IPS DF 6.9 (cell line): ENCODE measurements around the gene SETBP1.

Experiments used
- DNase-seq: peaks from one replicate; pipeline ENCODE4 v3.0.0-alpha.2; 2013; ENCODE audit warnings: low read depth, low spot score
- H3K27ac ChIP-seq: one replicate; pipeline ENCODE4 v1.5.1; 2013; ENCODE audit warnings: low read length, control low read depth
- H3K27me3 ChIP-seq: 2 replicates; pipeline ENCODE4 v1.6.1; 2013; ENCODE audit warnings: mild to moderate bottlenecking, low read length; ENCODE audit not compliant: control insufficient read depth, insufficient read depth
- H3K36me3 ChIP-seq: 2 replicates; pipeline ENCODE4 v1.6.1; 2013; ENCODE audit warnings: low read length; ENCODE audit not compliant: control insufficient read depth, insufficient read depth
- H3K4me1 ChIP-seq: 2 replicates; pipeline ENCODE4 v1.6.1; 2013; ENCODE audit warnings: low read length; ENCODE audit not compliant: control insufficient read depth, insufficient read depth
- H3K4me3 ChIP-seq: 2 replicates; pipeline ENCODE4 v1.5.1; 2013; ENCODE audit warnings: mild to moderate bottlenecking, low read length
- H3K9me3 ChIP-seq: 2 replicates; pipeline ENCODE4 v1.6.1; 2013; ENCODE audit warnings: low read length, inconsistent platforms; ENCODE audit not compliant: control insufficient read depth, insufficient read depth
- WGBS: extraction: QIAGEN DNeasy Blood & Tissue Kit; methylation state at CpG from one replicate; pipeline ENCODE4 v1.1.7; 2013; ENCODE audit warnings: mixed read lengths, missing lambda C conversion rate; ENCODE audit not compliant: insufficient read length, insufficient coverage; 5-methylcytosine and 5-hydroxymethylcytosine counted together

SETBP1 gene

DNA sequence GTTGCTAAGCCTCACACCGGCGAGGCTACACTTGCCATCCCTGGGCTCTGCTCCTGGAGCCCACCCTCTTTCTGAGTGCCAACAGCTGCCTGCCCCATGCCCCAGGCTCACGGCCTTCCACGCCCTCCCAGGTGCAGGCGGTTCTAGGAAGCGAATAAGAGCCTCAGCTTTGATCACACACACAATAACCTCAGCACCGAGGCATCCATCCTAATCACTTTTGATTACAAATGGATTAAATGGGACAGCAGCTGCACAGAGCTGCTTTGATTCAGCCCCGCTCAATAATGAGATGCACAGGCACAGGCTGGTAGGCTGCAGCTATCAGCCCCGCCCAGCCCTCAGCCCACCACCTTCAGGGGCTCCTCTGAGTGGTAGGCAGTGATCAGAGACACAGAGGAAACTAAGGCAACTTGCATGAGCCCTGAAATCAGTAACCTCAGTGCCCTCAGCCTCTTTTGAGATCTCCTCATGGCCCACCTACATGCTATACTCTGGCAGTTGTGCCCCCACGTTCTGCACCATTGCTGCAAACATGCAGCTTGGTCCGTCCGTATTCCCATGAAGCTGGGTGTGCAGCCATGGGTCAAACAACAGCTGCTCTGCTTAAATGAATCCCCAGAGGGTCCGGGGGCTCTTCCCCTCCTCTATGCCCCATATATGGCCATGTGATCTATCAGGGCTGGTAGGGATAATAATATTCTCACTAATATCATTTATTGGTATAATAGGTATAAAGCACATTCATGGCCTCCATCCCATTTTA, 171.4 kb downstream of the SETBP1 start:
- Histone ChIP-seq H3K27me3 (no peaks in the 10 kb centered on the region), H3K4me3 (no peak overlapping the region), H3K4me1 (no peaks in the 10 kb centered on the region; the same call in 1 of the 2 replicates), H3K36me3 (no peaks in the 10 kb centered on the region; the same call in 1 of the 2 replicates), H3K9me3 (no peaks in the 10 kb centered on the region), H3K27ac (no peak overlapping the region)
- no CpG with 5 or more reads among the region's 13 CpGs for WGBS
- no peak for DNase-seq

DNA sequence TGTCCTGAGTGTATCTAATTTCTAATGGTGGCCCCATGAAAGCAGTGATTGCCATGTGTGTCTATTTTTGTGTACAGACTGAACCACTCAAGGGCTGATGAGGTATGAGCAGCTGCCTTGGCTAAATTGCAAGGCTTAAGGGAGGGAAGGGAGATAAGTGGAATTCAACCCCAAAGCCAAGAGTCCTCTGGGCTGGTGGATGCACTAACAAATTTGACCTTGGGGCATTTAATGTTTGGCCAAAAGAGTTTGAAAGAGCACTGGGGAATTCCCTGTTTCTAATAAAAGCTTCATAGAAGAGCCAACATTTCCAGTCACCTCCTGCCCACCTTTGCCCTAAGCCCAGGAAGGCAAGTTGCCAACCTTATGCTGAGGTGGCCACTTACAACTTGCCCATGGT, 172.1 kb downstream of the SETBP1 start:
- H3K36me3 ChIP-seq: no peaks in the 10 kb centered on the region; the same call in 1 of the 2 replicates
- no peaks in the 10 kb centered on the region for H3K27me3 ChIP-seq
- H3K4me1 ChIP-seq: no peaks in the 10 kb centered on the region; the same call in 1 of the 2 replicates
- no peak overlapping the region for H3K27ac ChIP-seq
- no peak for DNase-seq
- H3K9me3 ChIP-seq: no peaks in the 10 kb centered on the region
- no peak overlapping the region for H3K4me3 ChIP-seq

DNA sequence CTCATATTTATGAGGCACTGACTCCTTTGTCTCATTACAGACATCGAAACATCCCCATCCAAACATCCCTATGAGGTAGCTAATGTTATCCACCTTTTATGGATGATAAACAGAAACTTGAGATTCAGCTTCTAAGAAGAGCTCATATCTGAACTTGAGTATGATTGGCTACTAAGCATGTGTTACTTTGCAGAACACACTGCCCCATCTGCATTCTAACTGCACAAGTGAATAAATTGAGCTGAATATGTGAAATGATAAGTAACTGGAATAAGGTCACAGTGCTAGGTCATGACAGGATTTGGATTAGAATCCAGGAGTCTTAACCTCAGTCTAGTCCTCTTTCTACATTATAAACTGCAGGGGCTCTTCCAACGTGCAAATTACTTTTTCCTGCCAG, 172.7 kb downstream of the SETBP1 start:
- no peak overlapping the region for H3K27ac ChIP-seq
- H3K27me3 ChIP-seq: no peaks in the 10 kb centered on the region
- H3K9me3 ChIP-seq: no peaks in the 10 kb centered on the region
- H3K4me1 ChIP-seq: no peaks in the 10 kb centered on the region; the same call in 1 of the 2 replicates
- H3K36me3 ChIP-seq: no peaks in the 10 kb centered on the region; the same call in 1 of the 2 replicates
- no CpG with 5 or more reads among the region's 2 CpGs for WGBS
- no peak overlapping the region for H3K4me3 ChIP-seq
- DNase-seq: no peak

DNA sequence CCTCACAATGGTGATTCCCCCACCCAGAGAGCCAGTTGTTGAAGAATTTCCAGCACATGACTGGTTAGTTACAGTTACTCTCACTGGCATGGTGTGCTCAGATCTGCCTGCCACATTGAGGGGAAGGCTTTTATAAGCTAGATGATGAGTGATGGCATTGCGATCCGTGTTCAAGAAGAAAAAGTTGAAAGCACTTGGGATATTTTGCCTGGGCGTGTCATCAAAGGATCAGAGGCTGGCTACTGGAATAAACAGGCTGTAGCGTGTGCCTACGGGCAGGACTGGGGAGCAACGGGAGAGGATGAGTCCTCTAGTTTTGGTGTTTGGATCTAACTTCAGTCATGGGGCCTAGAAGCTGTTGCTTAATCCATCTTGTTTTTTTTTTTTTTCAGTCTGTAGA, 175.0 kb downstream of the SETBP1 start:
- no peaks in the 10 kb centered on the region for H3K9me3 ChIP-seq
- no CpG with 5 or more reads among the region's 6 CpGs for WGBS
- DNase-seq: no peak

DNA sequence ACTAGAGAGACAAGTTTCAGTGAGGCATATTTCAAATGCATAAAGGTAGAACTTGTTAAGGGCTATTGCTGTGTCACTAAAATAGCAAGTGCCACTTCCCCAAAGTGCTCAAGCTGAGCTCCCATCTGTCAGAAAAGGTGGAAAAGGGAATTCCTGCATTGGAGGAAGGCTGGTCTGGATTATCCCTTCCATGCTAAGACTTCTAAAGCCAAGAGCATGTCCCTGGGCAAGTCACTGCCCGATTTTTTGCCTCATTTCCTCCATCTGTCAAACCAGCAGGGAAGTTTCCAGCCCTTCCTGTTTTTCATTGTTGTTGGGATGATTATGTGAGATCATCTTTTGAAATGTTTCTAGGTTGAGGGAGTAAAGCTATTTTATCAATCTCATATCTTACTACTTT, 175.5 kb downstream of the SETBP1 start:
- no CpG with 5 or more reads among the region's 1 CpG for WGBS
- no peaks in the 10 kb centered on the region for H3K27me3 ChIP-seq
- H3K9me3 ChIP-seq: no peaks in the 10 kb centered on the region
- DNase-seq: no peak
- no peak overlapping the region for H3K4me3 ChIP-seq
- H3K27ac ChIP-seq: no peak overlapping the region
- H3K36me3 ChIP-seq: no peaks in the 10 kb centered on the region; the same call in 1 of the 2 replicates
- H3K4me1 ChIP-seq: no peaks in the 10 kb centered on the region

More for the DNA sequence above, 175.0 kb downstream of the SETBP1 start:
- no peaks in the 10 kb centered on the region for H3K27me3 ChIP-seq
- H3K36me3 ChIP-seq: no peaks in the 10 kb centered on the region; the same call in 1 of the 2 replicates
- H3K4me3 ChIP-seq: no peak overlapping the region
- no peak overlapping the region for H3K27ac ChIP-seq
- H3K4me1 ChIP-seq: no peaks in the 10 kb centered on the region

DNA sequence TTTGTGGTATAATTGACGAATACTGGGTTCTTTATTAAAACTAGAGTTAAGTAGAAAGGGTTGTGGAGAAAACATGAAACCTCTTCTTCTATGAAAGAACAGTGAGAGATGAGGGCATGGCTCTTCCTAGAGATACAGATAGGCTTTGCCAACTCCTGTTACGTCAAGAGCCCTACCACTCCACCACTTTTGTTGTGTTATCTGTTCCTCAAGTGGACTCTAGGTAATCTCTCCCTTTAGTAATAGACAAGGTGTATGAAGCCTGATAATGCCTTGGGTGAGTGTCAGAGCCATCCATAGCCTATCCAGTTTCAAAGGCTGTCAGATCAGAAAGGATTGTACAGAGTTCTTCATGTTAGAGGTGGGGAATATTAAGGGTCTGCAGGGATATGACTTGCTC, 176.4 kb downstream of the SETBP1 start:
- no peak for DNase-seq
- Histone ChIP-seq H3K27me3 (no peaks in the 10 kb centered on the region), H3K4me3 (no peak overlapping the region), H3K36me3 (no peaks in the 10 kb centered on the region; the same call in 1 of the 2 replicates), H3K4me1 (no peaks in the 10 kb centered on the region), H3K27ac (no peak overlapping the region), H3K9me3 (no peaks in the 10 kb centered on the region)
- no CpG with 5 or more reads among the region's 2 CpGs for WGBS

DNA sequence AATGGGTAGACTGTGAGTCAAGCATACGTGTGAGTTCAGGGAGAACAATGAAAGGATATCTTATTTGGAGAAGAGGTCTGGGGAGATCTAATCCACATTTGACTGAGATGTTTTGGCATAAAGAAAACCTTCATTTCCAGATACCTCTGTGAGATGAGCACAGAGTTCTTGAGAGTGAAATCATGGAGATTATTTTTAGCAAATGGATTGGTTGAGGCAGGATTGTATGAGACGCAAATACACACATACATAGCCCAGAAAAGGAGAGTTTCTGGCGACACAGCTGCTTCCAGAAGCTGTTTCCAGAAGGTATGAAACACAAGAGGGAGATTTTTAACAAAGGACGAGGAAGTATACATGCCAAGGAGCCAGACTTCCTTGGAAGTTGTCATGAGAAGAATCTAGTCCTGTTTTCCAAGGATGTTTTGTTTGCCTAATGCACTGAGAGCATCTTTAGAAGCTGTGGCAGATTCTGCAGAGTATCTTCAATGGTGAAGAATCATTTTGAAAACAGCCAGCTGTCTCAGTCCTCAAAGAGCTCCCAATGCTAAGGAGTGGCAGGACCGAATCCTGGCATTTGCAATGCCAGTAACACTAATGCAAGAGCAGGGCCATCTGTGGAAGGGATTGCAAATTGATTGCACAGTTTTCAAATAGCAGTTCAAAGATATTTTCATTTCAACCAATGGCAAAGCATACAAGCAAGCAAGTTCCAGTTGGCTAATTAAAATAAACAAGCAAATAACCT, 177.2 kb downstream of the SETBP1 start:
- WGBS: no CpG with 5 or more reads among the region's 5 CpGs
- Histone ChIP-seq H3K4me1 (no peaks in the 10 kb centered on the region), H3K27me3 (no peaks in the 10 kb centered on the region), H3K9me3 (no peaks in the 10 kb centered on the region), H3K27ac (no peak overlapping the region), H3K36me3 (no peaks in the 10 kb centered on the region), H3K4me3 (no peak overlapping the region)
- no peak for DNase-seq

DNA sequence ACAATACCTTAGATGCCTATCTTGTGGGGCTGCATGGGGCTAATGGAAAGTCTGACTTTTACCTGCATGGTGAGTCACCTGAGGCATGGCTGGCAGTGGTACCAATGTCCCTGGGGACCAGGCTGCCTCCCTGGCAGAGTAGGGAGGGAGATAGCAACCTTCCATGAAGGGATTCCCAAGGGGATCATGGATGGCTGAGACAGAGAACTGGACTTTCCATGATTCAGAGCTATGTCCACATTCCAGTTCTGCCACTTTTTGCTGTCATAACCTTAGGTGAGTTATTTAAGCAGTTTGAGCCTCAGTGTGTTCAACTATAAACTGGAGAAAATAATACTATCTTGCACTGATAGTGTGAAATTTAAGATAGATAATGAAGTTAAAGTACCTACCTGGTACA, 178.6 kb downstream of the SETBP1 start:
- H3K4me1 ChIP-seq: no peaks in the 10 kb centered on the region
- H3K36me3 ChIP-seq: no peaks in the 10 kb centered on the region
- no peaks in the 10 kb centered on the region for H3K27me3 ChIP-seq
- H3K9me3 ChIP-seq: no peaks in the 10 kb centered on the region
- H3K27ac ChIP-seq: no peak overlapping the region
- H3K4me3 ChIP-seq: no peak overlapping the region
- no peak for DNase-seq

DNA sequence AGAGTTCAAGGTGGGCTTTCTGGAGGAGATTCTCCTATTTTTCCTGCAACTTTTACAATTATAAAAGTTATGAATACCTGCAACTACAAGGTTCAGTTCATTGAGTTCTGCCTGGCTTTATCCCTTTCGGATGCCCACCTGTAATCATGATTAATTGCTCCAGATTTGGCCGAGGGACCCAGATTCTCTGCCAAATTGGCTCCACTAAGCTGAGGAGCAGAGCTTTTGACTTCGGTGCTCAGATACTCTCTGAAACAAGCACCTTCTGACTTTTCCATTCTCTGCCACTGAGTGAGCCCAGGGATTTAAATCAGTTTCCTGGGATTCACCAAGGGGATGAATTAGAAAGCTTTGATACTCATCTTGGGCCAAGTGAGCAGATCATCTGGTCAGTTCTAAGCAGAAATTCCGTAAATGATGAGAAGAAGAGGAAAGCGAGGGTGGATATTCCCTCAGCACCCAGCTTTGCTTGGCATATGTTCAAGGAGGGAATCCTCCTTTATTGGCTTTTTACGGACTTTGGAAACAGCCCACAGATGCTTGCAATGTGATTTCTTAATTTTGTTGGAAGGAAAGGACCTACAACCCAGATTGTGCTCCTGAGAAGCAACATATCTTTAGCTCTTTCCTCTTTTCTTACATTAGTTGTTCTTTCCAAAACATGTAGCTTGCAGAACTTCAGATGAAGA, 179.2 kb downstream of the SETBP1 start:
- H3K27me3 ChIP-seq: no peaks in the 10 kb centered on the region
- H3K9me3 ChIP-seq: no peaks in the 10 kb centered on the region
- no peak for DNase-seq
- WGBS: no CpG with 5 or more reads among the region's 6 CpGs
- no peaks in the 10 kb centered on the region for H3K36me3 ChIP-seq
- no peak overlapping the region for H3K4me3 ChIP-seq
- H3K27ac ChIP-seq: no peak overlapping the region
- no peaks in the 10 kb centered on the region for H3K4me1 ChIP-seq

DNA sequence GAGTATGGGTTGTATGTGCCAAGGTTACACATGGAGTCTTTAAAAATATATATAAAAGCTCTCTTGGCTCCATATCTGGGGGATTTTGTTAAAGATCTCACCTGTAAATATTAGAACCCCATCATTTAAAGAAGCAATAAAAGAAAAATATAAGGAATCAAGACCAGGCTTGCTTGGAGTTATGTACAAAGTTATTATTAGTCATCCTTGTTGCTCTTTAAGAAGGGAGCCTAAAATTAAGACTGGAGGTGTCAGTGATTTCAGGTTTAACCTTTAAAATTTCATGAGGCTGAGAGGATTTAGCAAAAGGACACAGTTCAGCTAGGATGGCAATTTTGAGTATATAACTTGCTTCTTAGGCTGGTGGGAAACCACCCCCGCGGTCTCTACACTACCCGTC, 181.4 kb downstream of the SETBP1 start:
- H3K4me3 ChIP-seq: no peak overlapping the region
- H3K4me1 ChIP-seq: no peaks in the 10 kb centered on the region
- no peak for DNase-seq
- WGBS: no CpG with 5 or more reads among the region's 3 CpGs
- H3K27ac ChIP-seq: no peak overlapping the region
- no peaks in the 10 kb centered on the region for H3K9me3 ChIP-seq
- H3K27me3 ChIP-seq: no peaks in the 10 kb centered on the region
- no peaks in the 10 kb centered on the region for H3K36me3 ChIP-seq
